Naive B cell (primary cell): Measurements from ENCODE around the gene DLX6. TPM values are rescaled to one million over a fixed set of nuclear protein-coding genes. Genes with fewer than 3 reads are reported as not detected.
"Not testable (repeated sequence)": the region's sequence is repeated elsewhere in the genome, so short reads cannot be mapped to it uniquely, and the experiment has no call there.

Experiments used
- ATAC-seq, 2 donors: fragments of 150-1000 bp; cut with Tn5 transposase; 2 replicates each; pipeline ENCODE4 v1.10.0; 2021; ENCODE audit warnings: low read depth in 2 of 2, mild to moderate bottlenecking in 2 of 2, moderate library complexity in 2 of 2
- DNase-seq: peaks from one replicate; pipeline ENCODE4 v3.0.0; 2022
- H3K27ac Mint-ChIP-seq, 6 donors: one replicate each; pipeline ENCODE4 v1.8.0; 2020 to 2022; ENCODE audit warnings: mild to moderate bottlenecking in 6 of 6, mixed read lengths in 6 of 6, moderate library complexity in 5 of 6, inconsistent platforms in 2 of 6
- H3K27me3 Mint-ChIP-seq, 3 donors: one replicate each; pipeline ENCODE4 v1.8.0; 2021 to 2022; ENCODE audit warnings: mixed read lengths in 3 of 3, mild to moderate bottlenecking in 1 of 3
- H3K36me3 Mint-ChIP-seq, 2 donors: one replicate each; pipeline ENCODE4 v1.8.0; 2020 to 2022; ENCODE audit warnings: mixed read lengths in 2 of 2, inconsistent platforms in 1 of 2, mild to moderate bottlenecking in 1 of 2
- H3K4me1 Mint-ChIP-seq, 3 donors: one replicate each; pipeline ENCODE4 v1.8.0; 2020 to 2022; ENCODE audit warnings: mixed read lengths in 3 of 3, inconsistent platforms in 1 of 3, mild to moderate bottlenecking in 1 of 3, moderate library complexity in 1 of 3
- H3K4me3 Mint-ChIP-seq, 8 donors: one replicate each; pipeline ENCODE4 v1.8.0; 2020 to 2022; ENCODE audit warnings: mild to moderate bottlenecking in 8 of 8, mixed read lengths in 8 of 8, moderate library complexity in 8 of 8, inconsistent platforms in 2 of 8
- H3K9me3 Mint-ChIP-seq, 7 donors: one replicate each; pipeline ENCODE4 v1.8.0; 2020 to 2022; ENCODE audit warnings: mixed read lengths in 7 of 7, mild to moderate bottlenecking in 5 of 7, inconsistent platforms in 2 of 7, moderate library complexity in 1 of 7
- polyA plus RNA-seq, 6 donors: library from polyadenylated mRNA; unstranded; fragments of 300-500 nt; fragmentation: Illumina TruSeq; gene quantifications; one replicate each; pipeline ENCODE4 v1.2.3, GENCODE V29; 2021; ENCODE audit warnings: low read depth in 6 of 6

DLX6 gene
- polyA plus RNA-seq, 6 donors from 2014 or later, result not detected

GRCh38 chr7:97025983-97026714 is 20.8 kb downstream of the DLX6 start:
- ATAC-seq, result peak; percentile 24 to 29
- H3K9me3 Mint-ChIP-seq, result peaks cover 0 to 4% (median 0%) of the 10 kb centered on the region in 7 donors
- peaks cover 33 to 48% (median 42%) of the 10 kb centered on the region in 3 donors for H3K4me1 Mint-ChIP-seq
- no peak for DNase-seq
- peaks cover 0 to 18% of the 10 kb centered on the region in 2 donors for H3K36me3 Mint-ChIP-seq
- peaks cover 67 to 78% (median 76%) of the 10 kb centered on the region in 3 donors for H3K27me3 Mint-ChIP-seq
- H3K27ac Mint-ChIP-seq, result peak overlapping the region in 1 of 6 donors; percentile 23
- peak overlapping the region in 7 of 8 donors; percentile 39 to 88 (median 79) for H3K4me3 Mint-ChIP-seq

- H3K27ac Mint-ChIP-seq, result peak overlapping the region in 2 of 6 donors; percentile 44 to 54
- H3K27me3 Mint-ChIP-seq, result peaks cover 67 to 78% (median 77%) of the 10 kb centered on the region in 3 donors
- peaks cover 0 to 18% of the 10 kb centered on the region in 2 donors for H3K36me3 Mint-ChIP-seq
- peak overlapping the region; percentile 55 to 88 (median 80) for H3K4me3 Mint-ChIP-seq
- ATAC-seq (peak; percentile 40 to 49), DNase-seq (no peak)
- peaks cover 0 to 4% (median 0%) of the 10 kb centered on the region in 7 donors for H3K9me3 Mint-ChIP-seq
- H3K4me1 Mint-ChIP-seq, result peaks cover 33 to 48% (median 41%) of the 10 kb centered on the region in 3 donors
Observed at GRCh38 chr7:97026715-97027426, 21.5 kb downstream of the DLX6 start.

- H3K27ac Mint-ChIP-seq, result peak overlapping the region in 1 of 6 donors; percentile 19
- peaks cover 0 to 12% of the 10 kb centered on the region in 2 donors for H3K36me3 Mint-ChIP-seq
- peaks cover 26 to 41% (median 35%) of the 10 kb centered on the region in 3 donors for H3K4me1 Mint-ChIP-seq
- peak; percentile 74 to 75 for ATAC-seq
- H3K9me3 Mint-ChIP-seq, result peaks cover 0 to 4% (median 0%) of the 10 kb centered on the region in 7 donors
- peak; percentile 48 for DNase-seq
- H3K27me3 Mint-ChIP-seq, result peaks cover 60 to 76% (median 76%) of the 10 kb centered on the region in 3 donors
- H3K4me3 Mint-ChIP-seq, result peak overlapping the region; percentile 55 to 88 (median 80)
Observed at GRCh38 chr7:97027427-97028234, 22.3 kb downstream of the DLX6 start.

GRCh38 chr7:97034213-97034852 is 29.0 kb downstream of the DLX6 start:
- DNase-seq, H3K9me3 Mint-ChIP-seq, H3K4me1 Mint-ChIP-seq, H3K27ac Mint-ChIP-seq, ATAC-seq, H3K4me3 Mint-ChIP-seq, H3K36me3 Mint-ChIP-seq: not testable (repeated sequence)
- peaks cover 19 to 26% (median 25%) of the 10 kb centered on the region in 3 donors for H3K27me3 Mint-ChIP-seq

- Mint-ChIP-seq H3K4me1 (no peaks in the 10 kb centered on the region), H3K4me3 (no peak overlapping the region), H3K27ac (no peak overlapping the region), H3K9me3 (peaks cover 0 to 8% (median 7%) of the 10 kb centered on the region in 7 donors), H3K27me3 (peaks cover 41 to 52% (median 42%) of the 10 kb centered on the region in 3 donors), H3K36me3 (no peaks in the 10 kb centered on the region)
- no peak for DNase-seq
- ATAC-seq, result no peak
Observed at GRCh38 chr7:97039374-97040065, 34.2 kb downstream of the DLX6 start.

GRCh38 chr7:97043281-97043680 is 37.9 kb downstream of the DLX6 start:
- H3K36me3 Mint-ChIP-seq, result no peaks in the 10 kb centered on the region
- no peak for ATAC-seq

More at GRCh38 chr7:97043281-97043680, 37.9 kb downstream of the DLX6 start:
- no peak overlapping the region for H3K4me3 Mint-ChIP-seq
- DNase-seq, result no peak
- H3K4me1 Mint-ChIP-seq, result no peaks in the 10 kb centered on the region
- H3K9me3 Mint-ChIP-seq, result peaks cover 0 to 7% (median 0%) of the 10 kb centered on the region in 7 donors
- no peak overlapping the region for H3K27ac Mint-ChIP-seq
- peaks cover 41 to 54% (median 44%) of the 10 kb centered on the region in 3 donors for H3K27me3 Mint-ChIP-seq

Other genes with a start within 250 kb of the DLX6 start
- not detected for gene DLX5, start 19.3 kb downstream of the DLX6 start, polyA plus RNA-seq
- gene SDHAF3, start 112.1 kb downstream of the DLX6 start, polyA plus RNA-seq, result 10 to 100 TPM; 28.4 to 58.4 (median 45.1) TPM